CD4-positive, alpha-beta T cell treated with Interleukin-12 subunit alpha and Interleukin-12 subunit beta, for 1 hour (primary cell): ENCODE measurements around the gene MOB3B.
"Not testable (repeated sequence)": the region's sequence is repeated elsewhere in the genome, so short reads cannot be mapped to it uniquely, and the experiment has no call there.

Experiments used
- DNase-seq: peaks from one replicate; pipeline ENCODE4 v3.0.0-alpha.2; 2020

MOB3B gene

GRCh38 chr9:27514551-27514950 is 15.1 kb downstream of the MOB3B start:
- DNase-seq, result no peak

- no peak for DNase-seq
Measured at GRCh38 chr9:27511771-27512170, 17.8 kb downstream of the MOB3B start.

- DNase-seq, result no peak
Measured at GRCh38 chr9:27510780-27511179, 18.8 kb downstream of the MOB3B start.

GRCh38 chr9:27506981-27507380 is 22.6 kb downstream of the MOB3B start:
- DNase-seq, result no peak

GRCh38 chr9:27505744-27506161 is 23.9 kb downstream of the MOB3B start:
- DNase-seq, result no peak

- DNase-seq, result no peak
Measured at GRCh38 chr9:27504259-27504658, 25.4 kb downstream of the MOB3B start.

- no peak for DNase-seq
Measured at GRCh38 chr9:27503623-27504022, 26.0 kb downstream of the MOB3B start.

- DNase-seq, result not testable (repeated sequence)
Measured at GRCh38 chr9:27500902-27501301, 28.7 kb downstream of the MOB3B start.

- DNase-seq, result no peak
Measured at GRCh38 chr9:27499451-27499850, 30.2 kb downstream of the MOB3B start.

- DNase-seq, result no peak
Measured at GRCh38 chr9:27497883-27498417, 31.7 kb downstream of the MOB3B start.

GRCh38 chr9:27496135-27496504 is 33.5 kb downstream of the MOB3B start:
- DNase-seq, result no peak

GRCh38 chr9:27495480-27496134 is 34.0 kb downstream of the MOB3B start:
- DNase-seq, result no peak

GRCh38 chr9:27491154-27491553 is 38.5 kb downstream of the MOB3B start:
- DNase-seq, result no peak

GRCh38 chr9:27489087-27489876 is 40.3 kb downstream of the MOB3B start:
- DNase-seq, result no peak

- DNase-seq, result no peak
Measured at GRCh38 chr9:27487927-27488326, 41.7 kb downstream of the MOB3B start.

- no peak for DNase-seq
Measured at GRCh38 chr9:27487128-27487640, 42.4 kb downstream of the MOB3B start.

GRCh38 chr9:27485158-27485557 is 44.5 kb downstream of the MOB3B start:
- DNase-seq, result no peak

GRCh38 chr9:27483576-27483975 is 46.0 kb downstream of the MOB3B start:
- DNase-seq, result no peak

GRCh38 chr9:27482709-27483108 is 46.9 kb downstream of the MOB3B start:
- no peak for DNase-seq

- DNase-seq, result no peak
Measured at GRCh38 chr9:27478322-27478721, 51.3 kb downstream of the MOB3B start.

GRCh38 chr9:27476870-27477515 is 52.6 kb downstream of the MOB3B start:
- no peak for DNase-seq

- no peak for DNase-seq
Measured at GRCh38 chr9:27475057-27475595, 54.5 kb downstream of the MOB3B start.

- no peak for DNase-seq
Measured at GRCh38 chr9:27474305-27474704, 55.3 kb downstream of the MOB3B start.
